GM19468 (cell line): Measurements from ENCODE around the gene LRP1B.

Experiments used
- ATAC-seq: cut with Tn5 transposase; IDR thresholded peaks from one replicate; pipeline ENCODE4 v1.9.1; 2021; ENCODE audit warnings: mild to moderate bottlenecking, moderate library complexity, moderate number of reproducible peaks; ENCODE audit not compliant: unreplicated experiment; ENCODE audit errors: extremely low read depth

LRP1B gene

DNA sequence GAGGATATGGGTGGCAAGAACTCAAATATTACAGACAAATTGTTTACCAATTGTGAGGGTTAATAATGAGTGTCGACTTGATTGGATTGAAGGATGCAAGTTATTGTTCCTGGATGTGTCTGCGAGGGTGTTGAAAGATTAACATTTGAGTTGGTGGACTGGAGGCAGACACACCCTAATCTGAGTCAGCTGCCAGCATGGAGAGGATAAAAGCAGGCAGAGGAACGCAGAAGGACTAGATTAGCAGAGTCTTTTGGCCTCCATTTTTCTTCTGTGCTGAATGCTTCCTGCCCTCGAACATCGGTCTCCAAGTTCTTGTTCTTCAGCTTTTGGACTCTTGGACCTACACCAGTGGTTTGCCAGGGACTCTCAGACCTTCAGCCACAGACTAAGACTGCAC, 1503.7 kb downstream of the LRP1B start:
- ATAC-seq = no peak

DNA sequence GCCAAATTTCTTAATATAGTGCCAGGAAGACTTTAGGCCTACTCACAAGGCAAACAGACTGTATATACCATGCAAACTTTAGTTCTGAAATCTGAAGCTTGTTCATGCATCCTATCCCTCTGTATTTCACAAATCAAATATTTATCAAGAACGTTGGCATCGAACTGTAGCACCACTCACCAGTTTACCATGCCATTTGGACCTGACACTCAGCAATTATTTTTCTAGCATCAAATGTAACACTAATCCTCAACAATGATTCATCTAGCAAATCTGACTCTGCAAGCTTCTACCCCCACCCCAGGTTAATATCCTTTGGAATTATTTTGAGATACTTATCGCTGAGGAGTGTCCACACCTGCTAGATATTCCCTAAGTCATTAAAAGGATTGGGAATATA, 1506.6 kb downstream of the LRP1B start:
- ATAC-seq = no peak

DNA sequence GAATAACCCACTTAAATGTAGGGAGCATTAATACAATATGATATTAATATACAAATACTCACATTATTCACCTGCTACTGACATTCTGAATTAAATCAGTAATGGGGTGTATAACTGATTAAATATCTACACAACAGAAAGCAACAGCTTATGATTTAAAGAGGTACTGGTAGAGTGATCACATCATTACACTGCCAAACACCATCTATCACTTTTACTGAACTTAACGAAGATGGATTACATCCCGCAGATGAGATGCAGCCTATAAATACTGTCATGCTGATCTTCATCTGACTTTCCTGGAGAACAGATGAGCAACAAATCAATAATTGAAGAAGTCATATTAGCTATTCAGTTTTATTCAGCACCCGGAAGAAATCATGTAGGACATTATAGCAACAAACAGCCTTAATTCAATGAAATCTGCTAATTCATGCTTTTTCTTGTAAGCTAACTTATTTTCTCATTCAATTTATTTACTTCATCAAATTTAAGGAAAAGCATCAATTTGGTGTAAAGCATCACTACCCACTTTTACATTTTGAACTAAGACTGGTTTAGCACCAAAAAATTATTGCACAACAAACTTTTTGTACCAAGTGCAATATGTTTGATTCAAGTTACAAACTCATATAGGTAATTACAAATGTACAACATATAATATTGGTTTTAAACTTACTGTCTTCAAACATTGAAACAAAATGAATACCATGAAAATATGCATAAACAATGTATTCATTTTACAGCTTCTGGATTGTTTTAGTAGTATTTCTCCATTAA, 1509.0 kb downstream of the LRP1B start:
- ATAC-seq = no peak

DNA sequence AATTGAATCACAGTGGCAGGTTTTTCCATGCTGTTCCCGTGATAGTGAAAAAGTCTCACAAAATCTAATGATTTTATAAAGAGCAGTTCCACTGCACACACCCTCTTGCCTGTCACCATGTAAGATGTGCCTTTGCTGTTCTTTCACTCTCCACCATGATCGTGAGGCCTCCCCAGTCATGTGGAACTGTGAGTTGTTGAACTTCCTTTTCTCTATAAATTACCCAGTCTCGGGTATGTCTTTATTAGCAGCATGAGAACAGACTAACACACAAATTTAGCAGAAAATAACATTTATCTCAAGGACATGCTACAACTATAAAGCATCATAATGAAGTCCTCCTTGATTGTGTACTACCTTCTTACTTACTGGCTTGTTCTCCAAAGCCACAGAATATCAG, 1526.0 kb downstream of the LRP1B start:
- no peak for ATAC-seq

DNA sequence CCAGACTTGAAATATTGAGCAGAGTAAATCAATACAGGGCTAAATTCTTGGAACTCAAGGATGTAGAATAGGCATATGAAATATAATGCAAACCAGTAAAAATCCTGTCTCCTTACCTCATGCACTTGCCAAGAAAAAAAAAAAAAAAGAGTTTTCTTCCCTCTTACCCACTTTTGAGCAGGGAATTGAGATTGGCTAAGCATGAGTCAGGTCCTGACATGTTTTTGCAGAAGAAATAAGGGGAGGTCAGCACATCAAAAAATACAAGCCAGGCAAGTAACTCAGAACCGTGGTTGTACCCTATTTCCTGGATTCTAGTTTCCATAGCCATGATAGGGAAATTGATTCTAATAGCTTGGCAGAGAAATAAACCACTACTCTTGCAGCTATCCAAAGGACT, 1526.7 kb downstream of the LRP1B start:
- no peak for ATAC-seq

DNA sequence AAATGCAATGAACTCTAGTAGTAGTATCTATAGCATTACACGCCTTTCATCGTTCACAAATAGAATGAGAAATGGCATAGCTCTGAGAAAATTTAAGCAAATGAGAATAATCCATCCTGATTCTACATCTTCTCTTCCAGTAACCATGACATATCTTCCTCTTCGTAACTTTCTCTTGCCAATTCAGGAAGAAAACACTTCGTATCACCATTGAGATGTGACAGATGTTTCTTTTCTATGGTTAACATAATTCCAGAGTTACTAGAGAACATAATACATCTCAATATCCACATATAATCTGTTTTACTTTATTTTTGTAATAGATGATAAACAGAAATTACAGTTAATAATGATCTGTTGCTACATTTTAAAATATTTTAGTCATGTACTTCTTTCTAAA, 1527.4 kb downstream of the LRP1B start:
- ATAC-seq = no peak

DNA sequence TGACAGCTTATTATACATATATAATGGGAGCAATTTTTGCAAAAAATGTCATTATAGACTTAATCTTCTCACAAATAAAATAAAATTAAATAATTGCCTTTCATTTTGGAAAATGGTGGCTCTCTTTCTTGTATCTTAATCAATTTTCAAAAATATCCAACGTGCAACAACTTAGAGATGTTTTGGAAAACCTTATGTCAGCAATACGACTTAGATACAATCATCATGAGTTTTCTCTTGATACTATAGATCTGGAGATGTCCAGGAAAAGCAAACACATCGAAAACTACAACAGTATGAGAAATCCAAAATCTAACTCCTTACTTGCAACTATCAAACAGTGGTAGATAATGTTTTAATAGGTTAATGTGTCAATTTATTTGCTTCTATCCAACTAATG, 1529.0 kb downstream of the LRP1B start:
- no peak for ATAC-seq

DNA sequence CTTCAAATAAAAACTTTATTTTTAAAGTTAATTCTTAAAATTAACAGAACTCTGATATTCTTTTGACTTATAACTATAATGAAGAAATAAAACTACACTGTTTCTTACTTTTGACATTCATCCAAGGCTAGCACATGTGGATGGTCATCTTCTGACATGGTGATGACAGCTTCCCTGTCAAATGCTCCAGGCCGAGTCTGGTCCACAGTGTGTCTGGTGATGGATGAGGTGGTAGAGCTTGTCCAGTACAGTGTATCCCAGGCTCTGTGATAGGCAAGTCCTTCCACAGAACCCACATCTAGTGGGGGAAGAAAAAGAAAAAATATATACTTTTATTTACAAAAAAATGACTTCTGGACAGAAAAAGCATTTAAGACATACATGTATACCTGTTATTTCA, 1529.5 kb downstream of the LRP1B start:
- ATAC-seq = no peak

DNA sequence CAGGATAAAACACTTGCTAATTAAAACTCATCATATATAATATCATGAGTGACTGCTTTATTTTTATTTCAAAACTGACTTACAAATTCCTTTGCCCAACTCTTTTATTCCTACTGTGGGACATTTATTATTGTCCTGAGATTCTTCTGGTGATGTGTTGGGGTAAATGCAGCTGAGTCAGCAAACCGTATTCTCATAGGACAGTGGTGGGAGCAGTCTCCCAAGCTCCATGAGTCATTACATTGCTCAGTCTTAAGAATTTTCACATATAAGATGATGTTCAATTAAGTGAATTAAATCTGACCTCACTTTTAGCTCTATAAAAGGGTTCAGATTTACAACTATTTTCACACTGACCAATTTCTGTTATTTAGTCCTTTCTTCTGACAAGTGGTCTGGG, 1530.7 kb downstream of the LRP1B start:
- no peak for ATAC-seq

DNA sequence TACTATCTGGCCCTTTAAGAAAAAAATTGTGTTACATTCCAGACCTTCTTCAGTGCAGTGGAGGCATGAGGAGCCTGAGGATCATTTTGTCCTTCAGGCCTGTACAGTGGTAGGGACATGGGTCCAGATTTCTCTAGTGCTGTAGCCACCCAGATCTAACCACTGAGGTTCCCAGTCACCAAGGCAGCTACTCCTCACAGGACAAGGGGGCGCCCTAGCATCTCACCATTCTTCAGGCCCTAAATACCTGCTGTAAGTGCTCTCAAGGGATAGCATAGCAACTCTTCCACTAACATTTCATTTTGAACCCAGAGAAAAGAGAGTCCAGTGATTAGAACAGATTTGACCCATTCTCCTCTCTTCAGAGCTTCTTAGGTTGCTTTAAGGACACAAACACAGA, 1533.0 kb downstream of the LRP1B start:
- ATAC-seq = no peak

DNA sequence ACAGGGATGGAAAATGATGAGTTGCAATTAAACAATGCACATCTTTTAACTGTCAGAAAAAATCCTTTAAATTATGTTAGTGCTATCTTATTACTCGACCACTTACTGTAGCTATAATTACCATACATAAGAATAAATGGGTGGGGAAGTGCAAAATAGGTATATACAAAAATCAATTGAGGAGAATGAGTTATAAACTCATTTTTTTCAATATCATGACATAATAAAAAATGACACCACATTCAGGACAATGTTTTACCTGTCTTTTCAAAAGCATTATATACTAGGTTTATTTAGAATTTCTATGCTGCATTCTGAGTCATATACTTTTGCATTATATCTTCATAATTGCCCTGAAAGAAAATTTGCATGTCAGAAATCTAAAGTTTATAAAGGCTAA, 1533.6 kb downstream of the LRP1B start:
- no peak for ATAC-seq

DNA sequence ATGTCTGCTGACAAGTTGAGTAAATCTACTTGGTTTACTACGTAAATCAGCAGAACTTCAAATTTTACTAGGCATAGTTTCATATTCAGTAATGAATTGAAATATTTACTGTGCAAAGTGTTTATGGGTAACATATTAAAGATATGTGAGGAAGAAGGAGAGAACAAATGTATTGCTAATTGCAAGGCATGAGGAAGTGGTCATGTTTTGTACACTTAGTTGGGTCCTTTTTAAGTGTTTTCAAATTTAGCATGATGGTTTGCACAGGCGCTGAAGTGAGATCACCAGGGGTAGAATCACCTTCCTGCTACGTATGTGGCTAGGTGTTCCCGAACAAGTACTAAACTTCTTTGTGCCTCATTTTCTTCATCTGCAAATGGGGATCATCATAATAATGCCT, 1534.4 kb downstream of the LRP1B start:
- peak; percentile 86 for ATAC-seq

DNA sequence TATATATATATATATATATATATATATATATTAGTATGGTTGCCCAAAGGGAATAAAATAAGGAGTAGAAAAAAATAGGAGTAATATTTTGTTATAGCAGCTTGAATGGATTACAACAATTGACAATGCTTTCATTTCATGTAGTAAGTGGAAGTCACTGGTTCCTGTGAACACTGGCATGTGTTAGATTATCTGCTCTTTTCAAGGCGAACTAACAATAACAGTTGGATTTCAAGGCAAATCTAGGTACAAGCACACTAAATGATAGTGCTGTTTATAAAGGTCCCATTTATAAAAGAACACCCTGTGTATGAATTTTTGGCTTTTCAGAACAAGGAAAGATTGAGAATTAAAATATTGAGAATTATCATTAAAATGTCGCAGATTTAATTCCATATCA, 1535.7 kb downstream of the LRP1B start:
- ATAC-seq = no peak

DNA sequence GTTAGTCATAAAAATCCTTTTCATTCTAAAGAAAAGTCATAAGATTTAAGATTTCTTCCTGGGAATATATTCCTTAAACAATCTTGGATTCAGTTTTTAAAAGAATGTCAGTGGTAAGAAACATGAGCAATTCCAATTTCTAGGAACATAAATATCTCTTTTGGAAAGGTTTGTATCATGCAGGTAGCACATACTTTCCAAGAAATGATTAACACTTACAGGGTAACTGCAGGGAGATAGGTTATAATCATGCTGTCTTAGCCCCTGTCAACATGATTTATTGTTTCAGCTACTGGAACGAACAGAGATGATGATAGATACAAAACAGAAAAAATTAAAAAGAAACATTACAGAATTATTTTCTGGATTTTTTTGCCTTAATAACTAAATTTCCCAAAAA, 1537.7 kb downstream of the LRP1B start:
- ATAC-seq = no peak

DNA sequence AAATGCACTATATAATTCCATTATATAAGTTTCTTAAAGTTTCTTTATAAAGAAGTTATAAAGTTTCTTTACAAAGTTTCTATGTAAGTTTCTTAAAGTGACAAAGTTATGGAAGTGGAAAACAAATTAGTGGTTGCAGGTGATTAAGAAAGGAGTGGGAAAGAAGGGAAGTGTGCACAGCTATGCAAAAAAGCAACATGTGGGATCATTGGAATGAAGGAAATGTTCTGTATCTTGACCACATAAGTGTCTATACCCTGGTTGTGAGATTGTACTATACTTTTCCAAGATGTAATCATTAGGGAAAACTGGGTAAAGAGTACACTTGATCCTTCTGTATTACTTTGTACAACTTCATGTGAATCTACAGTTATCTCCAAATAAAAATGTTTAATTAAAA, 1541.1 kb downstream of the LRP1B start:
- ATAC-seq = no peak

DNA sequence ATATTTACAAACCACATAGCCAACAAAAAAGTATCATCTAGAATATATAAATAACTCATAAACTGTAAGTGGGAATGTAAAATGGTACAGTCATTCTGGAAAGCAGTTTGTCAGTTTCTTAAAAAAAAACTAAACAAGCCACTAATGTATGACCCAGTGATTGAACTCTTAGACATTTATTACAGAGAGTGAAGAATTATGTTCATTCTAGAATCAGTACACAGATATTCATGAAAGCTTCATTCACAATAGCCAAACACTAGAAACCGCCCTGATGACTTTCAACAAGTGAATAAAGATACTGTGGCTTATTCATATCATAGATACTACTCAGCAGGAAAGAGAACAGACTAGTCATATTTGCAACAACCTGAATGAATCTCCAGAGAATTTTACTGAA, 1541.5 kb downstream of the LRP1B start:
- ATAC-seq = no peak

DNA sequence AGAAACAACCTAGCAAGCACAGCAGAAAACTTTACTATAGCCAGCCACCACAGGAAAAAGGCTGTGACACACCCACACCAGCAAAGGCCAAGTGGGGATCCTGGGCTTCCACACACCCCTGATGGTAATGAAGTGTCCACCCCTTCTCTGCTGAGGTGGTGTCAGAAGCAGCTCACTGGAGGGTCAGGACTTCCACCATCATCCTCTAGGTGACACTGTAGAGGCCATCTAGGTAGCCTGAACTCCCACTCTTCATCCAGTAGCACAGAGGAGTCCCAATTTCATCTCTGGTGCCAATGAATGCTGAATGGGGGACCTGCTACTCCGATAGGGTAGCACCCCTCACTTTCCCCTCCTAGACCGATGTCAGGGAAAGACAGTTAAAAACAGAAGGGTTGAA, 1544.4 kb downstream of the LRP1B start:
- ATAC-seq = peak; percentile 56

DNA sequence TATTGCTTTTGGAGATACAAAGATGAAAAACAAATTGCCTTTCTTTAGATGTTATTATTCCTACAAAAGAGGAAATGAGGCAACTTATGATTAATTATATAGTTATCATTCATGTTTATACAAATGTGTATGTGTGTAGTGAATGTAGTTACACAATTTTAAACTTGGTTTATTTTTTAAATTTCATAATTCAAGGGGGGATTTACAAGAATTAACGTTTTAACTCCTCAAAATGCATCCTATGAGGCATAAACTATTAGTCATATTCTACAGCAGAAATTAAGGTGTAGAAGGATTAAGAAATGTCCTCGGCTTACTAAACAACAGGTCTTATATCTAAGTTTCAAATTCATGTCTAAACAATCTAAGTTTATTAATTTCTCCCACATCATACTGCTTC, 1545.8 kb downstream of the LRP1B start:
- no peak for ATAC-seq

DNA sequence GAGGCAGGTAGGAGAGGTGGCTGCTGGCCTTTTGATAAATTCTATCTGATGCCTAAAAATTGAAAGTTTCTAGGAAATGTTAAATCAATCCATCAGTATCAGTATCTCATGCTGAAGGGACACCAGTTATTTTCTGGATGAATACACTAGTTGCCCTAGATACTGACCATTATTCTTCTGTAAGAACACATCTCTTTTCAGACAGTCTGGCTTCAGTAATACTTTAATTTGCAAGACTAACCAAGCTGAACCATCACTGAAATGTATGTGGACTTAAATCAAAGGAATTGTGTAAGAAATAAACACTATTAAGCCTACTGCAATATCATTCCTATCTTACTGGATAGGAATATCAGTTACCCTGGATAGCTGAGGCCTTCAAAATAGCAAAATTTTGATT, 1546.3 kb downstream of the LRP1B start:
- ATAC-seq = no peak

DNA sequence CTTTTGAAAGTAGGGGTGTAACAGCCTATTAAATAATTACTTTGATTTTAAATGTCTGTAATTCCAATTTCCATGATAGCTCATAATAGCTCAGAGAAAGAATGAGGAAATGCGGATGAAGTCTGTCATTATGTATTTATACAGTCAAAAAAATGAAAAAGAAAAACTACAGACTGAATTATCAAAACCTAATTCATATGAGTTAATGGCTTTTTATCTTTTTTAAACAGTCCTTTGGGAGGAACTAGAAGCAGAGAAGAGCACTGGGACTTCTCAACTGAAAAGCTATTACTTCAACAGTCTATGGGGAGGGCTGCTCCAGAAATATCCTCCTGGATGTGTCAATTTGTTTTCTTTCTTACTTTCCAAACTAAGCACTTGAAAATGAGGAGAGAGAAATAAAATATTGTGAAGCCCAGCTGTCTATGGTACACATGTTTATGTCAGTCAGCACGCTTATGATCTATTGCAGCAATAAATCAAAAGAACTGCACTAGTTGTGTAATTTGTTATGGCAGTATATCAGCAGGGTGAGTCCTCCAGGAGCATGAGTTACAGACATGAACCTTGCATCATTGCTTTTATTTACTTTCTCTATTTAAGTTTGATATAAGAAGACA, 1550.2 kb downstream of the LRP1B start:
- ATAC-seq = no peak

DNA sequence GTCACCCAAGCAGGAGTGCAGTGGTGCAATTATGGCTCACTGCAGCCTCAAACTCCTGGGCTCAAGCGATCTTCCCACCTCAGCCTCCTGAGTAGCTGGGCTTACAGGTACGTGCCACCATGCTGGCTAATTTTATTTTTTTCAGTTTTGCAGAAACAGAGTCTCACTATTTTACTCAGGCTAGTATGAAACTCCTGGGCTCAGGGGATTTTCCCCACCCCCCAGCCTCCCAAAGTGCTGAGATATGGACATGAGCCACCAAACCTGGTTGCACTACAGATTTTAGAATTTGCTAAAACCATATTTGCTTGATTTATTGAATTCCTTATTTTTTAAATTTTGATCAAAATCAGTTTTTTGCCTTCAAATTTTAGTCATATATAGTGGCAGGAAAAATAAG, 1553.4 kb downstream of the LRP1B start:
- no peak for ATAC-seq

DNA sequence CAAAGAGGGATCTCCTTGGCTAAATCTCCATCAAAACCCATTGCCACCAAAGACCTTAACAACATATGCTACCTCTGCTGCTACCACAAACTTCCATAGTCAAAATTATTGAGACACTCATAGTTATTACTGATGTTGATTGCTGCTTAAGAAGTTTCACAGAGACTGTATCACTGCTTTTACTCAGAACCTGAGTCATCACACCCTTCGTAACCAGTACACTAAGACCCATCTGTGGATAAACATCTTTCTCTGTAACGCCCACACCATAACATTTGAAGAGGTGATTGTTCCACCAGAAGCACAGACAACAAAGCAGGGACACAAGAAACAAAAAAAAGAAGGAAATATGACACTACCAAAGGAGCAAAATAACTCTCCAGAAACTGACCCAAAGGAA, 1563.1 kb downstream of the LRP1B start:
- no peak for ATAC-seq
